Endometrium (tissue), 2 donors: ENCODE measurements around the gene ZNF689.
"Not testable (repeated sequence)": the region's sequence is repeated elsewhere in the genome, so short reads cannot be mapped to it uniquely, and the experiment has no call there.

Source experiments
- FAIRE-seq: peaks from 2 replicates; lab custom pipeline; 2012; peaks lifted over from hg19 to GRCh38; lab: Jason Lieb, UNC
- donor health status: control.
- donor health status: control.

The ZNF689 gene

GRCh38 chr16:30609926-30610839 is at the start of gene ZNF689:
ZNF689 (minus strand) TSS chr16:30610389; CDS start chr16:30610041, 348 bp downstream.
- peak; percentile 67 for FAIRE-seq

DNA sequence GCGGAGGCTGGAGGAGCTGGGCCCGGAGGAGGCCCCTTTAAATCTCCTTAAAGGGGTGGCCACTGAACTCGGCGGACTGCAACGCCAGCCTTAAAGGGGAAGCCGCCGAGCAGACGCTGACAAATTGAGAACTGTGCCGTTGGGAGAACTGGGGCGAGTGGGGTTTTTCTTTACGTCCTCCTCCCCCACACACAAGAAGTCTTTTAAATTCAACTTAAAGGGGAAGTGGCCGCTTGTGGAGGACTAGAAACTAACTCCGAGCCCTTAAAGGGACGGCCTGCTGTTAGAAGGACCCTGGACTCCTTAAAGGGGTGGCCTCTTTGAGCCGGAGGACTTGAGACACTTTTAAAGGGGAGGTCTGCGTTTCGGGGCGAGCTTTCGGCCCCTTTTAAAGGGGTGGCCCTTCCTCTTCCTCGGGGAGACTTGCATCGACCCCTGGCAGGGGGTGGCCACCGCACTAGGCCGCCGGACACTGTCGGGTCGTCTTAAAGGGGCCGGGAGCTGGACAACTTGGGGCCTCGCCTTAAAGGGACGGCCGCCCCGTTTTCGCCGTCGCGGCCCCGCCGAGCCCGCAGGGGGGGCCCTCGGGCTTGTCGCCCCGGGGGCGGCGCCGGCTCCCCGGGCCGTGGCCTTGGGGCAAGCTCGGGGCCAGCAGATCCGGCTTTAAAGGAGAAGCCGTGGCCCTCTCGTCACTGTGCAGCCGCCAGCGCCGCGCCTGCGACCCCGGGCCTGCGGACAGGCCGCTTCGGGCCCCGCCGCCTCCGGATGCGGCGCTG is 48.7 kb upstream of the ZNF689 start:
- peak; percentile 87 for FAIRE-seq

GRCh38 chr16:30657866-30658730 is 47.9 kb upstream of the ZNF689 start, which contains the start of gene FBRS:
FBRS (plus strand) TSS chr16:30658431; CDS start chr16:30659519, 1,088 bp downstream.
- FAIRE-seq: peak; percentile 99

GRCh38 chr16:30656974-30657865 is 47.0 kb upstream of the ZNF689 start:
- FAIRE-seq: no peak

GRCh38 chr16:30656388-30656787 is 46.2 kb upstream of the ZNF689 start:
- no peak for FAIRE-seq

GRCh38 chr16:30655815-30656347 is 45.7 kb upstream of the ZNF689 start:
- no peak for FAIRE-seq

GRCh38 chr16:30654856-30655255 is 44.7 kb upstream of the ZNF689 start:
- no peak for FAIRE-seq

GRCh38 chr16:30652718-30653117 is 42.5 kb upstream of the ZNF689 start:
- no peak for FAIRE-seq

GRCh38 chr16:30652005-30652296 is 41.8 kb upstream of the ZNF689 start:
- no peak for FAIRE-seq

- no peak for FAIRE-seq
Observed at GRCh38 chr16:30651124-30652004, 41.2 kb upstream of the ZNF689 start.

DNA sequence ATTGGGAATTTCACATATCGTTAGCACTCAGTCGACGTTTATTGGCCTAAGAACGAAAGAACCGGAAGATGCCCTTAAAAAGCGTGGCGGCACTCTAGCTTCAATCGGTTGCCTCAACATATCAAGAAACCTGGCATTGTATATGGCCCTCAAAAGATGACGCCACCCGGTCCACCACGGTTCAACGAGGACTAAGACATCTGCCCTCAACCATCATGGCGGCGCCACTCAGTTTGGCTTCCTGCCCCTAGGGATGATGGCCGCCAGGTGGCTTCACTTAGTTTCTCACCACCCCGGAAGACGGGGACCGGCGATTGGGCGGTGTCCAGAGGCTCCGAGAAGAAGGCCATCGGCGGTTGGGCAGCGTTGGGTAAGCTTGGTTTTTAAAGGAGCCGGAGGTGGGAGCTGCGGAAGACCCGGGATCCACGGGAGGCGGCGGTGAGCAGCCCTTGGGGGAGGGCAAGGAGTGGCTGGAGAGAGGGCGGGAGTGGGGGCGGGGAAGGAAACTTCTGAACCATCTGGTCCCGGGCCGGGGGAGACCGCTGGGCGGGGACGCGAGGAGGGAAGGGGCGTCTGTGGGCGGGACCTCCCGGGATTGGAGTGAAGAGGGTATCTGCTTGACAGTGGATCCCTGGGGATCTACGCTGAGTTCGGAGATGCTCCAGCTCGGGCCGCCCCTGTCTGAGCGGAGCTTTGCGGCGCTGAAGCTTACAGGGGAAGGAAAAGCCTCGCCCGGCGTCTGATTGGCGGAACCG is 40.4 kb upstream of the ZNF689 start, which contains the start of gene PRR14:
Gene PRR14 (plus strand): TSS at position 592 of the 755 bp plus-strand sequence. CDS start 686 bp downstream, outside the sequence.
- FAIRE-seq: peak; percentile 99

GRCh38 chr16:30649725-30650368 is 39.7 kb upstream of the ZNF689 start:
- FAIRE-seq: no peak

DNA sequence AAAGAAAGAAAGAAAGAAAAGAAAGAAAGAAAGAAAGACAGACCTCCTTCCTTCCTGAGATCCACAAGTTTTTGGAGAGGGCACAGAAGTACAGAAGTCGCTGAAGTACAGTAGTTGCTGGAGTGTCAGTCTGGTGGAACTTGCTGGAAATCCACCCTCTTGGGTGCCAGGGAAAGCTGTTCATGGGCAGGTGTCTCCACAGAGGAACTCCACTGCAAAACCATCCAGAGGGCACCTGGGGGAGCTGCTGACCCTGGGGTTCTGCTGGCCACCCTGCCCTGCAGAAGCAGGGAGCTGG is 37.0 kb upstream of the ZNF689 start:
- no peak for FAIRE-seq

GRCh38 chr16:30645727-30646126 is 35.5 kb upstream of the ZNF689 start:
- FAIRE-seq: no peak

- no peak for FAIRE-seq
Observed at GRCh38 chr16:30644334-30644830, 34.2 kb upstream of the ZNF689 start.

DNA sequence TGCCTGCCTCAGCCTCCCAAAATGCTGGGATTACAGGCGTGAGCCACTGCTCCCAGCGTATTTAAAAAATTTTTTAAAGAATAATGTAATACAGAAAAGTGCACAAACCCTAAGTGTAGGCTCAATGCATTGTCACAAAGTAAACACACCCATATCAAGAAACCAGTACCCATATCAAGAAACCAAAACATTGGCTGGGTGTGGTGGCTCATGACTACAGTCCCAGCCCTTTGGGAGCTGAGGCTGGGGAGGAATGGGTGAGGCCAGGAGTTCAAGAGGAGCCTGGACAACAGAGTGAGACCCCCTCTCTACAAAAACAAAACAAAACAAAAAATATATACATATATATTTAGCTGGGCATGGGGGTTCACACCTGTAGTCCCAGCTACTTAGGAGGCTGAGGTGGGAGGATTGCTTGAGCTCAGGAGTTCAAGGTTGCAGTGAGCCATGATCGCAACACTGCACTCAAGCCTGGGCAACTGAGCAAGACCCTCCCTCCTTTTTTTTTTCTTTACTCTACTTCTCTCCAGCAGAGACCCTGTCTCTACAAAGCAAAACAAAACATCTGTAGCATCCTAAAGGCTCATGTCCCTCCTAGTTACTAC is 31.3 kb upstream of the ZNF689 start:
- no peak for FAIRE-seq

DNA sequence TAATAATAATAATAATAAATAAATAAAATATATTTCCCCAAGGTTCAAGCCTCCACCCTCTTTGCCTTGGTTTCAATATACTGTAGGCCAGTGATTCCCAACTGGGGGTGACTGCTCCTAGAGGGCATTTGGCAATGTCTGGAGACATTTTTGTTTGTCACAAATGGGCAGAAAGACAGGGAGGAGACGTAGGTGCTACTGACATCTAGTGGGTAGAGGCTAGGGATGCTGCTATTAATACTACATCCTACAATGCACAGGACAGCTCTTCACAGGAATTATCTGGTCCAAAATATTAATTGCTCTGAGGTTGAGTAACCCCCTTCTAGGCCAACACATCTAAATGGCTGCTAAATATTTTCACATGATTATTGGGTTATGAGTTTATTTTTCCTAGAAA is 27.8 kb upstream of the ZNF689 start:
- no peak for FAIRE-seq

DNA sequence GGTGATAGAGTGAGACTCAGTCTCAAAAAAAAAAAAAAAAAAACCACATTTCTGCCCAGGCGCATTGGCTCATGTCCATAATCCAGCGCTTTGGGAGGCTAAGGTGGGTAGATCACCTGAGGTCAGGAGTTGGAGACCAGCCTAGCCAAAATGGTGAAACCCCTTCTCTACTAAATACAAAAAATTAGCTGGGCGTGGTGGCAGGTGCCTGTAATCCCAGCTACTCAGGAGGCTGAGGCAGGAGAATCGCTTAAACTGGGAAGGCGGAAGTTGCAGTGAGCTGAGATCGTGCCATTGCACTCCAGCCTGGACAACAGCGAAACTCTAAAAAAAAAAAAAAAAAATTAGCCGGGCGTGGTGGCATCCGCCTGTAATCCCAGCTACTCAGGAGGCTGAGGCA is 26.9 kb upstream of the ZNF689 start:
- not testable (repeated sequence) for FAIRE-seq
